Brain microvascular endothelial cell (primary cell): Measurements from ENCODE around the gene SMG6.

Experiments used
- DNase-seq: peaks from one replicate; pipeline ENCODE4 v3.0.0-alpha.2; 2020
- H3K27ac ChIP-seq: fragments of 250-450 bp; sonication (Bioruptor Pico); 2 replicates; pipeline ENCODE4 v1.5.1; 2020; ENCODE audit warnings: mild to moderate bottlenecking, moderate library complexity
- H3K27me3 ChIP-seq: fragments of 250-450 bp; sonication (Bioruptor Pico); replicated peaks from 2 replicates; pipeline ENCODE4 v1.5.1; 2020; ENCODE audit warnings: mild to moderate bottlenecking
- H3K36me3 ChIP-seq: fragments of 250-450 bp; sonication (Bioruptor Pico); replicated peaks from 2 replicates; pipeline ENCODE4 v1.5.1; 2020; ENCODE audit warnings: mild to moderate bottlenecking
- H3K4me3 ChIP-seq: 2 replicates; pipeline ENCODE4 v1.5.1; 2011; ENCODE audit warnings: low read depth, mild to moderate bottlenecking, control low read depth, low read length, moderate library complexity
- CTCF ChIP-seq: IDR thresholded peaks from 2 replicates; pipeline ENCODE4 v1.5.1; 2011; ENCODE audit warnings: low read depth, mild to moderate bottlenecking, moderate library complexity, low read length, control low read depth, inconsistent platforms; ENCODE audit errors: missing control alignments
- in situ Hi-C: cut with HindIII; loops from 2 replicates; pipeline ENCODE4 v1.10.0; 2017; ENCODE audit warnings: low sequenced_read_pairs, low pct_ligation_motif_present

Gene SMG6

GRCh38 chr17:2012499-2012898 is 291.1 kb downstream of the SMG6 start:
- no peak for DNase-seq
- Histone ChIP-seq H3K27ac (no peak overlapping the region), H3K36me3 (no peaks in the 10 kb centered on the region), H3K27me3 (no peaks in the 10 kb centered on the region), H3K4me3 (no peak overlapping the region)
- in situ Hi-C loops = no loop called here
- TF ChIP-seq CTCF = no peak

GRCh38 chr17:2011411-2012371 is 291.9 kb downstream of the SMG6 start:
- no peaks in the 10 kb centered on the region for H3K36me3 ChIP-seq
- H3K27me3 ChIP-seq = no peaks in the 10 kb centered on the region
- no peak overlapping the region for H3K27ac ChIP-seq
- in situ Hi-C loops = no loop called here
- no peak for DNase-seq
- TF ChIP-seq CTCF = no peak
- H3K4me3 ChIP-seq = no peak overlapping the region
